NCI-H2171 (cell line): ENCODE data around the gene TUBB6.

Experiments
- DNase-seq: peaks from one replicate; lab custom pipeline; 2025; lab: John Stamatoyannopoulos, UW

The TUBB6 gene

DNA sequence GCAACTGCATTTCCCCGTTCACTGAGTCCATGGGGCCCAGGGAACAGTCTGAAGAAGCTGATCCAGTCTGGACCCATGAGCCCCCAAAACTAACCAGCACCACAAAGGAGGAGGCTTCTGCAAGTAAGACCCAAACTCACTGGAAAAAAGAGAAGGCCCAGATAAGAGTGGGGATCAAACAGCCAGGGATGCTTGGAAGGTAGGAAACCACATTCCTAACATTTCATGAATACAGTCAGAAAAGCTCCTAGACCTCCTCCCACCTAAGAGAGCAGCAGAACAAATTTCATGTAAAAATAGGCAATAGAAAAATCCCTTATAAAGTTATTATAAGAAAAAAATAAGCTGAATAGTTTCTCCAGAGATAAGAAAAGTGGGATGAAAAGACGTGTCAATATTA, 30.3 kb downstream of the TUBB6 start:
- DNase-seq, result no peak

DNA sequence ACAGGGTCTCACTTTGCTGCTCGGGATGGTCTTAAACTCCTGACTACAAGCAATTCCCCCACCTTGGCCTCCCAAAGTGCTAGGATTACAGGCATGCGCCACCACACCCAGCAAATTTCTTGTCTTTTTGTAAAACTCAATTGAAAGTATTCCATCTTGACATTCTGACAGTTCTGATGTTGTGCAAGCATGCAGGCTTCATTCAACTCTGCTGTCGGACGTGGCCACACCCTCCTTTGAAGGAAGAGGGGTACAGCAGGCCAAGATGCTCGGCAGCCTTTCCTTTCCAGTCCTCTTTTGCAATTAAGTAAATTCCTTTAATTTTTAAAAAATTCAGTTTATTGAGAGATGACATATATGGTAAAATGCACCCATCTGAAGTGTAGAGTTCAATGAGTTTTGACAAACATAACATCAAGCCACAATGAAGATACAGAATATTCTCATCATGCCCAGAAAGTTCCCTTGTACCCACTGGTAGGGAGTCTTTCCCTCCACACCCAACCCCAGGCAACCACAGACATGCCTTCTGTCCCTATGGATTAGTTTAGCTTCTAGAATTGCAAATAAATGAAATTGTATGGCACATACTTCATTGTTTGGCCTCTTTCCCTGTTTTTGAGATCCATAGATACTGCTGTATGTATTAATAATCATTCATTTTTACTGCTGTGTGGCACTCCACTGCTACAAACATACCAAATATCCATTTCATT, 33.1 kb downstream of the TUBB6 start:
- no peak for DNase-seq

DNA sequence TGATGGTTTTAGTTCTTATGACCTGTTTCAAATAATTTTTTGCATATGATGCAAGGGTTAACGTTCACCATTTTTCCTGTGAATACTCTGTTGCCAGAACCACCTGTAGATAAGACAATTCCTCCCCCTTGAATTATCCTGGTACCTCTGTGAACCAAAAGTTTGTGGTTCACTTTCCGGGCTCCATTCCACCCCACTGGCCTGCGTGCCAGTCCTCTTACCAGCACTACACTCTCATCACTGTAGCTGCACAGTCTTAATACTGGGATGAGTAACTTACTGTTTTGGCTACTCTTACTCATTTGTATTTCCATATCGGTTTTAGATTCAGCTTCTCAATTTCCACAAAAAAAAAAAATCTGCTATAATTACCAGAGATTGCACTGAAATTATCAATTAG, 34.6 kb downstream of the TUBB6 start:
- no peak for DNase-seq

DNA sequence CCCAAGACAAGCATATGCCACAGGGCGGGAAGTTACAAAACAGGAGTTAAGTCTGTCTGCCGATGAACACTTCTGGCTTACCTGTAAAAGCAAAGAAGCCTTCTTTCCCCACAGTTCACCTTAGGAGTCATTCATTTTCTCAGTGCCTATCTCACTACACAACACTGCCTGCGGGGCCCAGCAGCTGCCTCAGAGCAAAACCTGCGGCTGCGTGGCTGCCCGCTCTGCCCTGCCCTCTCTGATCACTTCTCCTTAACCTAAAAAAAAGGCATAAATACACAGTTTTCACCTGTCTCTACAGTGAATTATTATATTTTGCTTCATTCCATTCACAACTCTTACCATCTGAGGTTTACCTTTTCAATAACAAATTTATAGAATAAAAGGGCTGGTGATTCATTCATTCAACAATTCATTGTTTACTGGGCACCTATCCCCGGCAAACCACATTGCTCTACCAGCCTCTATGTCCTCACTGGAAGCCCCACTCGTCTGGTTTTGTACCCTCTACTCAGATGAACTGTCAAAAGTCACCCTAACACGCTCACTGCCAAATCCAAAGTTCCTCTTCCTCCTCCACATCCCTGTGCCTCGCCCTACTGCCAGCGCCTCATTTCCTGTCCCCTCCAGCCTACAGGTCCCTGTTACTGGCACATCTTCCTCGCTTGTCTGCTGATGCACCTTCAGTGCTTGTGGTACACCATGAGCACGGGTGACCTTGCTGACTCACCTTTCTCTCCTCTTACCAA, 37.6 kb downstream of the TUBB6 start:
- no peak for DNase-seq

DNA sequence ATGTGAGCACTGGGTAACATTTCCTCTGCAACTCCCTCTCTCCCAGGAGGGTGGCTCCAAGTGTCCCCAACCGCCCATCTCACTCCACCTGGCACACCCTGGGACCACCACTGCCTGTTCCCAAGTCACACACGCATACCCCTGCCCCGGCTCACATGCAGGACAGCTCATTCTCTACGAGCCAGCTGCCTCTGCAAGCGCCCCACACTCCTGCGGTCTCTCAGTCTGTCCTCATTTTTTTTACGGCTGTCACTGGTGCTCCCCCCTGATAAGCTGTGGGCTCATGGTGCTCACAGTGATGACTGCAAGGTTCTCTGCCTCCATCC, 38.2 kb downstream of the TUBB6 start:
- no peak for DNase-seq

DNA sequence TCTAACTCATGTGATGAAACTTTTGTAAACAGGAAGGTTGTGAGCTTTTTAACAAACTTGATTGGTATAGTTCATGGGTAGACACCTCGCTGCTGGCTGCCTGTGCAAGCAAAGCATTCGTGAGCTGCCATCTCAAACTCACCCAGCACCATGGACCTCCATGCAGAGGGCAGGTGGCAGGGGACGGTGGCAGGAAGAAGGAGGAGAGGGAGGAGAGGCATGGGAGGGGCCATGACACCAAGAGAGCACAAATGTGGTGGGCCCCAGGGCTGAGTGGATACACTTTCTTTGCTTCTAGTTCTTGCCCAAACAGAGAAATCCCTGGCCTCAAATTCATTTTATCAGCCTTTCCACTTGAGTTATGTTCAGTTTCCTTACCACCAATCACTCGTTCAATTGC, 39.9 kb downstream of the TUBB6 start:
- no peak for DNase-seq

DNA sequence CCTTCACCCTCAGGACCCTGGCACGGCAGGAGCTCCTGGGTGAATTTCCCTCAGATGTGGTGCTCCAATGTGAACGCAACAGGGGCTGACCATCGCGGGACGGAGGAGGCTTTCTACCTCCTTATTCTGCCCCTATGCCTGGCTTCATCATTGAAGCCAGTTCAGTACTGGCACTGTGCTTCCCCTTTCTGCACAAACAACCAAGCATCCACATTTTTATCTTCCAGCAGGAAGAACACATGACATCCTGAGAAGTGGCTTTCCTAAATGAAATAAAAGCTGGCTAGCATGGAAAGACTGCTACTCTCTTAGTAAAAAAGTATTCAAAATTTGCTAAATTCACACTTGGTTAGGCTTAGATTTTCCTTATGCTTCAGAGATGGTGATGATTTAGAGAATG, 44.1 kb downstream of the TUBB6 start:
- no peak for DNase-seq

DNA sequence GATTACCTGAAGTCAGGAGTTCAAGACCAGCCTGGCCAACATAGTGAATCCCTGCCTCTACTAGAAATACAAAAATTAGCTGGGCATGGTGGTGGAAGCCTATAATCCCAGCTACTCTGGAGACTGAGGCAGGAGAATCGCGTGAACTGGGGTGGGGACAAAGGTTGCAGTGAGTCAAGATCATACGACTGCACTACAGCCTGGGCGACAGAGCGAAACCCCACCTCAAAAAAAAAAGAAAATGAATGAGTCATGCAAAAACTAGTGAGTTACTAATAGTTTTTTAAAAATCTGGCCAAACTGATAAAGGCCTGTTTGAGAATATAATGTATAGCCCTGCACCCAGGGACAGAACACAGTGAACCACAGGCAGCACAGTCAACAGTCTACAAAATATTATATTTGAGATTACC, 51.5 kb downstream of the TUBB6 start:
- no peak for DNase-seq

DNA sequence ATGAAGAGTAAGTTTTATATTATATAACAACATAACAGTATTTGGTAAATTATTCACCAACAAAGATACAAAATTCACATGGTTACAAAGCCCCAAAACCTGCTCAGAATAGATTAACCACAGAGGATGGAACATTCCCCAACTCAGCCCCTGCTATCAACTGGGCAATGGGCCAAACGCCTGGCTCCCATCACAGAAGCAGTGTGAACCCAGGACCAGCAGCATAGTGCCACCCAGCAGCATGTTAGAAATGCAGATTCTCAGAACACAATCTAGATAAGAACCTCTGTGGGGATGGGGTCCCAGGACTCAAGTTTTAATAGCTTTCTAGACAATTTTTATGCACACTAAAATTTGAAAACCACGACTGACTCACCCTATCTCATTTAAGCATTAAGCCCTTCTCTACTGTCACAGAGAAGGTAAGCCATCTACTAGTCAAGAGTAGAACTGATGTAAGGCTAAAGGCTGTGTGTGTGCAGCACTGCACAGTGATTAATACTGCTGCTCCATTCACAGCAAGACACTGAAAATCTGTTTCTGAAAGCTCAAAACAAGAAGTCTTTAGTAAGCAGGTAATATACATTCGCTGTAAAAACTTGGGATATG, 53.8 kb downstream of the TUBB6 start:
- DNase-seq, result no peak

DNA sequence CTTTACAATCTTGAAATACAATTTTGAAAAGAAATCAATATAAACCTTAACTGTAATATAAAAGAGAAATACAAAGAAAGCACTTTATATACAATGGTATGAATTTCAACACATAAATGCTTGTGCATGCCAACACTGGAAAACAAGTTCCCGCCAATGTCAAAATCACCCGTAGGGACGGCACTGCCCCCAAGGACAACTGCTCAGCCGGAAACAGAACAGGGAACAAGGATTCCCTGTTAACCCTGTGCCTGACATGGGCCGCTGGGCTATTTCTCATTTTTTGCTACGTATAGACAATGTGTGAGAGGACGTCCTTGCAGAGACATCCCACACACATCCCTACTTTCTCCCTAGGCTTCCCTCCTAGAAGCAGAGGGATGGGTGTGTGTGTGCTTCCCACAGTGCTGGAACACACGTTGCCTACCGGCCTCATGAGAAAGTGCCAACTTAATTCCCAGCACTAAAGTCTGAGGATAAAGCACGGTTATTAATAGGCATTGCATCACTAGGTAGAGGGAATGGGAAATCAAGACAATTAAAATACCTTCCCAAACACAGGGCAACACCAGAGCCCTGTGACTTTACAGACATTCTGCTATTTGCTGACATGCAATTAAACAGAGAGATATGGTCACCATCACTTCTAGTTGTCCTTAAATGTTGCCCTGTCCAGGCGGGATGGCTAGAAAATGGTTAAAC, 54.6 kb downstream of the TUBB6 start:
- DNase-seq, result no peak

DNA sequence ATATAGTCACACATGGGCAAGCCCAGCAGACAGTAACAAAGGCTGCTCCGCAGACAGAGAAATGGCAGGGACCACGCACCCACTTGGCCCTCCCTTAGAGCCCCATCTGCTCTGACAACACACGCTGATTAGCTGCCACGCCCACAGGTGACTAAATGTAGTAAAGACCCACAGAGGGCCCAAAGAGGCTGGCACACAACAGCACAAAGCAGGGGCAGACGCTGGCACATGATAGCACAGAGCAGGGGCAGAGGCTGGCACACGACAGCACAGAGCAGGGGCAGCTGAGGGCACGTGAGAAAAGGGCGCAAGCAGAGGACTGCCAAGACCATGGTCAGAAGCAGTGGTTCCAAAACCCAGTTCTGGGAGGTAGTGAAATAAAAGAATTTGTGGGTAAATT, 58.3 kb downstream of the TUBB6 start:
- no peak for DNase-seq

DNA sequence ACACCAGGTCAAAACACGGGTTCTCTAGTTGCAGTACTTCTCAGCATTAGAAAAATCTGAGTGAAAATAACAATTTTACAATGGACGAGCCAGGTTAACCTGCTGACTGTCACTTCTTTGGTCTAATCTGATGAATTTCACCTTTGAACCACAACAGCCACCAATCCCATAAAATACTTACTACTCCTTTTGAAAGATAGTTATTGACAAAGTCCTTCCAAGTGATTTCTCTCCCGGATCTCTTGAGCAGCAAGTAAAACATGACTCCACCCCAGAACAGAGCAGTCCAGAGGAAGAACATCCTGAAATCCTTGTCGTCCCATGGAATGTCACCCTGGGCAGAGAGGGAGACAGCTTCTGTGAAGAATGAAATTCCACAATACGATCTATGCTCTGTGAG, 58.7 kb downstream of the TUBB6 start:
- no peak for DNase-seq

DNA sequence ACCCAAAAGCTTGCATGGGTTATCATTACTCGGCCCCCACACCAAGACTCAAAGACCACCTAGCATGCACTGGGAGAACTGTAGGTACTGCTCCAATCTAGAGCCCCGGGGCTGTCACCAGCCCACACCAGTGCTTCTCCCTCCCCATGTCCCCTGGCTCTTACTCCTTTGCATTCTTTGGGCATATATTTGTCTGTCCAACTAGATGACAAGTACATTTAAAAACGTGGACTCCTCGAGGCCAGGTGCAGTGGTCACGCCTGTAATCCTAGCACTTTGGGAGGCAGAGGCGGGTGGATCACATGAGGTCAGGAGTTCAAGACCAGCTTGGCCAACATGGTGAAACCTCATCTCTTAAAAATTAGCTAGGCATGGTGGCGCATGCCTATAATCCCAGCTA, 61.2 kb downstream of the TUBB6 start:
- no peak for DNase-seq

DNA sequence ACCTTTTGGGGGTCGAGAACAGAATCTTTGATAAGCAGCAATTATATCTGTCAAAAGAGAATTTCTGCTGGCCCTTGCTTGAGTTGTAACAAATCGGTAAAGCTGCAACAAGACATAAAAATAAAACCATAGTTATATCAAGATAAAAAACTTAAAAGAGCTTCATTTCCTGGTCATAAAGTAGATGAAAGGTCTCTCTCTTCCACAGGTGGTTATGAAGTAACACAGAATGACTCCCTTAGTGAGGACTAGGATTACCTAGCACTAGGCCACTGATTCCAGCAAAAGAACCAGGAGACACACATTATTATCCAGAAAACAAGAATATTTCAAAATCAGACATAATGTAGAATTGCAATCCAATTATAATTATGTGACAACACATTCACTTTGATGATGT, 63.5 kb downstream of the TUBB6 start:
- no peak for DNase-seq

DNA sequence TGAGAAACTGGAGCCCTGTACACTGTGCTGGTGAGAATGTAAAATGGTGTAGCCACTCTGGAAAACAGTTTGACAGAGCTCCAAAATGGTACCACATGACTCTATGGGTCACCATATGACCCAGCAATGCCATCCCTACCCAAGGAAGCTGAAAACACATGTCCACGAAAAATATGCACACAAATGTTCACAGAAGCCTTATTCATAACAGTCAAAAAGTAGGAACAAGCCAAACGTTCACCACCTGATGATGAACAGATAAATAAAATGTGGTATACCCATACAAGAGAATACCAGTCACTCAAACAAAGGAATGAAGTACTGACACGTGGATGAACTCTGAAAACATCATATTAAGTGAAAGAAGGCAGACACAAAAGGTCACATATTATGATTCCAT, 64.4 kb downstream of the TUBB6 start:
- DNase-seq, result no peak

DNA sequence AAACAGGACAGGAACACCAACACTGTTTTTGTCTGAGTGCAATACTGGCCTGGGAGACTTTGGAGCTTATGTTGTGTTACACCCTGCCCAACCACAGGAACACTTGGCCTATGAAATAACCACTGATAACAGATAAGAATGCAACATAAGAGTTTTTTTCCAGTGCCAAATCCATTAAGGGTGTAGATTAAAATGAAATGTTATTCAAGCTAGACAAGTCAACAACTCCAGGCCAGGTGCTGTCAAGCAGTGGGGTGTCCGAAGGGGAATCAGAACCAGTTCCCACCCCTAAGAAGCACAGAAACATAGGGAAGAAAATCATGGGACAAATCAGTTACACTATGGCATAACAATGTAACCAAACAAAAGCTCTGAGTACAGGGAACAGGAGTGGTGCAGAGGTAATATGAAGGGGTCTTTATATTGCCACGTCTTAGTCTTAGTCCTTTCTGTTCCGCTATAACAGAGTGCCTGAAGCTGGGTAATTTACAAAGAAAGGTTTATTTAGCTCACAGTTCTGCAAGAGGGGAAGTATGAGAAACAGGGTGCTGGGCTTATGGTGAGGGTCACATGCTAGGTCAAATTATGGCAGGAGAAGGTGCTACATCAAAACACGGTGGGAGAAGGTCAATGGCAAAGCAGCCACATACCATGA, 65.2 kb downstream of the TUBB6 start:
- DNase-seq, result no peak

DNA sequence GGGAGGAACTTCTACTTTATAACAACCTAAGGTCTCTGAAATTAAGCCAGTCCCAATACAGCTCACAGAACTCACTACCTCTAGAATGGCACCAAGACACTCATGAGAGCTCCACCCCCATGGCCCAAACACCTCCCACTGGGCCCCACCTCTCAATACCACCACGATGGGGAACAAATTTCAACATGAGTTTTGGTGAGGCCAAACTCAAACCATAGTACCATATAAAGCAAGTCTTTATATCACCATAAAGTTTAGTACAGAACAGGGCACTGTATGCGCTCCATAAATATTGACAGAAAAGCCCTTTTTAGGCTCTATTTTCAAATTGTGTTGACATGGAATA, 65.7 kb downstream of the TUBB6 start:
- no peak for DNase-seq

DNA sequence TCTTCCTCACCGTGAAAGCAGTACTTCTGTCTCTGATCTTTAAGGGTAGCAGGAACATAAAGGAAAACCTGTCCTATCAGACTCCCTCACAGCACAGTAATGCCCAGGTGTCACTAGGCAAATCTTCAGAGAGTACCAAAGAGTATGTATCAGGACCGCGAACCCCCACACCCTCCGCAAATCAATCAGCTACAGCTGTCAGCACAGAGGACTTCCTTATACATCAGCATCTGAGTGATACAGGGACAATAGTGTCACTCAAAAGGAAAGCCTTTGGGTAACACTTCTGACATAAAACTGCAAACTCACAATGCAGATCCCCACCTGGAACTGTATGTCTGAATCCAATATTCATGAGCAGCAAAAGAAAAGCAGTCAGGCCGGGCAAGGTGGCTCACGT, 66.4 kb downstream of the TUBB6 start:
- DNase-seq, result no peak
